Activated naive CD4-positive, alpha-beta T cell treated with Interleukin-2 at 50 U/mL for 16 hours (primary cell): ENCODE results near the gene SRSF12.

Experiments used
- DNase-seq: peaks from one replicate; pipeline ENCODE4 v3.0.0-alpha.2; 2020

SRSF12 gene

GRCh38 chr6:89117211-89118108 is at the start of gene SRSF12:
Gene SRSF12, minus strand, starts transcription at chr6:89118071. Its CDS starts 184 bp downstream, at chr6:89117887.
- DNase-seq: peak; percentile 36

GRCh38 chr6:89162047-89162371 is 44.1 kb upstream of the SRSF12 start:
- DNase-seq: no peak

- DNase-seq: no peak
These were observed 43.6 kb upstream of the SRSF12 start for GRCh38 chr6:89161326-89162046.

GRCh38 chr6:89160331-89161092 is 42.6 kb upstream of the SRSF12 start:
- DNase-seq: no peak

GRCh38 chr6:89154131-89154530 is 36.3 kb upstream of the SRSF12 start:
- no peak for DNase-seq

GRCh38 chr6:89148016-89148750 is 30.3 kb upstream of the SRSF12 start:
- DNase-seq: peak; percentile 36

GRCh38 chr6:89146718-89147700 is 29.1 kb upstream of the SRSF12 start:
- peak; percentile 35 for DNase-seq

GRCh38 chr6:89145956-89146717 is 28.3 kb upstream of the SRSF12 start, which contains the start of gene PM20D2:
Gene PM20D2, plus strand, starts transcription at chr6:89146055. Its CDS starts 90 bp downstream, at chr6:89146145.
- peak; percentile 64 for DNase-seq

GRCh38 chr6:89145091-89145955 is 27.5 kb upstream of the SRSF12 start:
- peak; percentile 31 for DNase-seq

- no peak for DNase-seq
These were observed 26.6 kb upstream of the SRSF12 start for GRCh38 chr6:89144354-89144906.

- DNase-seq: no peak
These were observed 22.7 kb upstream of the SRSF12 start for GRCh38 chr6:89140347-89141156.

GRCh38 chr6:89139509-89140346 is 21.9 kb upstream of the SRSF12 start:
- no peak for DNase-seq

GRCh38 chr6:89138173-89138572 is 20.3 kb upstream of the SRSF12 start:
- DNase-seq: no peak

GRCh38 chr6:89134723-89135122 is 16.9 kb upstream of the SRSF12 start:
- DNase-seq: no peak

- DNase-seq: no peak
These were observed 16.1 kb upstream of the SRSF12 start for GRCh38 chr6:89133981-89134380.

- no peak for DNase-seq
These were observed 14.2 kb upstream of the SRSF12 start for GRCh38 chr6:89132057-89132456.

- DNase-seq: no peak
These were observed 13.7 kb upstream of the SRSF12 start for GRCh38 chr6:89131599-89131998.
